HuH-7 (cell line): Measurements from ENCODE around the gene PMFBP1.

ENCODE experiments used
- DNase-seq: peaks from one replicate; pipeline ENCODE4 v3.0.0; 2011; ENCODE audit warnings: low spot score

Gene PMFBP1

GRCh38 chr16:72188541-72188940, 16.6 kb upstream of the PMFBP1 start:
- DNase-seq = no peak

DNA sequence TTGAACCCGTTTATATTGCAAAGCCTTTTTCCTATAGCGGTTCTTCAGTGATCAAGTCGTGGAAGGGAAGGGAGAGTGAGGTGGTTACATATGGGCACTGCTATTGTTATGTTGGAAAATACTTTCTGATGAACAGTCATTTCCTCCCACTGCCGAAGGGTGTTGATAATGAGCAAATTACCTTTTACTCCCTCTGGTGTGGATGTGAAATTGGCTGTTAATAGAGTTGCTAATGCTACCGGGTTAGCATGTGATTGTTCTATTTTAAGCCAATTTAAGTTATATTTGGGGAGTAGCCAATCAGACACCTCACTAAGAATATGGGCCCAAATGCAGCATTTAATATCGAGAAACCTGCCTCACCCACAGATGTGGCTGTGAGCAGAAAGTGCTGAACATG, 15.6 kb upstream of the PMFBP1 start:
- no peak for DNase-seq

GRCh38 chr16:72182976-72183375, 11.0 kb upstream of the PMFBP1 start:
- no peak for DNase-seq

DNA sequence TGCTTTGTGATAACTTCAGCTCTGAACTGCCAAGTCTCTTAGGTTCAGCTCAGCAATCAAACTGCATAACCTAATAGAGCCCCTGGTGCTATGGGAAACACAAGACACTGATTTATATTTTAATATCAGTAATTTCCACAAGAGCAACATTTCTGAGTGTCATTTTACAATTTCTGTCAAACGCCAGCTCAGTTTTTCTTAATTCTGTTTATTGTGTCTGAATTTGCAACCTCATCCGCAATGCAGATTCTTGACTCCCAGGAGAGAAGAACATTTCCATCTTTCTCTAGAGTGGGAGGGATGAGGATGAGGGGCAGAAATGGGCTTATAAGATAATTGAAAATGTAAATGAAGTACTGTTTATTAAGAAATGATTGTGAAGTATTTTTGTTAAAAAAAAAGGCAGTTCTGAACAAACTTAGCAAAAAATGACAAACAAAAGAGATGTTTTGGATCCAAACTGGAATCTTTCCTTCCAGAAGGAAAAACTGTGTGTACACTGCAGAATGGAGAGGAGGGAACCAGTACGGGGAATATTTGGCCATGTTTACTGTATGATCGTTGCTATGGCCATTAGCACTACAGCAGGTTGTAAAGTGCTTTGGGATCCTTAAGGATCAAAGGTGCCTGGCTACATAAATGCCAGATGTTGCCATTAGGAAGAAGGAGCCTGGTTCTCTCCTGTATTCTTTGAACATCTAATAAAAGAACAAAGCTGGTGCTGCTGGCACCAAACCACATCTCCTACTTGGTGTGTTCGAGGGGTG, 7.4 kb upstream of the PMFBP1 start:
- no peak for DNase-seq

GRCh38 chr16:72174726-72175125, 2.8 kb upstream of the PMFBP1 start:
- DNase-seq = no peak

DNA sequence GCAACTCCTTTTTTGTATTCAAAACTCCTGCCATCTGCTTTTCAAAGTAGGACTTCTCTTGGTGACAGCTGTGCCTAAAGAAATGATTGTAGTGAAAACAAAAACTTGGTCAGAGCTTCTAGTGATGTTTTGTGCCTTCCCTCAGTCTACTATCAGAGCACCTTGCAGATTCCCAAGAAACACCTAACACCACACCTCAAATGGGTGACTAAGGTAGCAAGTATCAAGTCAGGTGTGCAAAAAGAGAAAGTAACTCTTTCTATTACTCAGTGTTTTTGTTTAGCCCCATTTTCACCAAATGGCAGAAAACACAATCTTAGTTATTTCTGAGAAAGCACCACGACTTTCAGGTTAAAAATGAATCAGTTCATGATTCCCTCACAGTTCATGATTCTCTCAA, 2.0 kb upstream of the PMFBP1 start:
- DNase-seq = no peak

GRCh38 chr16:72171236-72171635, 719 bp downstream of the PMFBP1 start:
- no peak for DNase-seq

DNA sequence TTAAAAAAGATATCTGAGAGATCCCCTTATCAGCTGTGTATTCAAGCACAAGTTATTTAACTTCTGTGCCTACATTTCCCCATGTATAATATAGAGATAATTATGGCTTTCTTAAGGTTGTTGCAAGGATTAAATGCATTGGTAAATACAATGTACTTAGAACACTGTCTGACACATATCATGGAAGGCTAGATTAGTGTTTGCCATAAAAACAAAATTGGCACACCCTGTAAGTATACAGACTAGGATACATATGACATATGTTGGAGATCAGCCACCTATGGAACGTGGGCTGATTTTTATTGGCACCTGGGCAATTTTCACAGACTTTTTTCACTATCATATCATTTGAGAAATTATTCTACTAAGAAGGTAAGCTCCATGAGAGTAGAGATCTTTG, 2.2 kb downstream of the PMFBP1 start:
- no peak for DNase-seq

GRCh38 chr16:72168365-72168764, 3.6 kb downstream of the PMFBP1 start:
- DNase-seq = no peak

DNA sequence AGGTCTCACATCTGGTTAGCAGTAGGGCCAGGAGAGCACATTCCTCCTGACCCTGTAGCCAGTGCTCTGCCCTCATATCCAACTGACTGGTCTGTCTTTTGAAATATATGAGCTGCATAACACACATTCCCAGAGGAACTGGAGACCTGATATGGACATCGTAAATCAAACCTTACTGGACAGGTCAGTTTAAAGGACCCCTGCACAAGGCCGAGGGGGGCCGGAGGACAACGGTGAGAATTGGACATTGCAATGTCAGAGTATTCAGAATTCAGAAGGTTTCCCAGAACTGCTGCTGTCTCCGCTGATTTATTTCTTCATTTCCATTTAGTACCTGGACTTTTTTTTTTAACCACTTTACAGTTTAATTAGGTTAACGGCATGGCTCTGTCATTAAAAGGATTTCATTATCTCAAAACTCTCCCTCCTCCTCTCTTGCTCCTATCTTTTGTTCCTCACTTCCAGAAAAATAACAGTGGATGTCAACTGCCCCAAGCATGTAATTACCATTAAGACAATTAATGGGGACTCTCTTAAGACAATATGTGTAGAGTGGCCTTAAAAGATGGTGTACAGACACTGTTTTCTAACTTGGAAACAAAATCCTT, 4.9 kb downstream of the PMFBP1 start:
- DNase-seq = no peak

DNA sequence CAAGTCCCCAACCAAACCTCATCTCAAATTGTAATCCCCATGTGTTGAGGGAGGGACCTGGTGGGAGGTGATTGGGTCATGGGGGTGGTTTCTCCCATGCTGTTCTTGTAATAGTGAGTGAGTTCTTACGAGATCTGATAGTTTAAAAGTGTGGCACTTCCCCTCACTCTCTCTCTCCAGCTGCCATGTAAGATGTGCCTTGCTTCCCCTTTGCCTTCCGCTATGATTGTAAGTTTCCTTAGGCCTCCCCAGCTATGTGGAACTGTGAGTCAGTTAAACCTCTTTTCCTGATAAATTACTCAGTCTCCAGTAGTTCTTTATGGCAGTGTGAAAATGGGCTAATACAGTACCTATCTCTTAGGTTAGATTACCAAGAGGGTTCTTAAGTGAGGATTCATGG, 5.8 kb downstream of the PMFBP1 start:
- no peak for DNase-seq

DNA sequence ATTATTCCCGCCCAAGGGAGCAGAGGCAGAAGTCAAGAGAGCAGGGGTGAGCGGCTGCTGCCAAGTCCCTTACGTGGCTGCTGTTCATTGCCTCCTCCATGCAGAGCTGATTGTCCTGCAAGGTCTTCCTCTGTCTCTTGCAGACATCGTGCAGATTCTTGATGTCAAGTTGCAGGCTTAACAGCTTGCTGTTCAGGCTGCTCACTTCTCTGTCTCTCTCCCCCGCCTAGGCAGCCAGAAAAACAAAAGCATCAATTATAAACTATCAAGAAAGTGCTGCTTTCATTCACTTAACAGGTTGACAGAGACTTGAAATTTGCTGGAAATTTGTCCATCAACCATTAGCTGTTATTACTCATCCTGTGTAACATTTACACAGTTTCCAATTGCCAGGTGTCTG, 7.3 kb downstream of the PMFBP1 start:
- DNase-seq = no peak

- DNase-seq = no peak
Observed at GRCh38 chr16:72162105-72162692, 9.8 kb downstream of the PMFBP1 start.

DNA sequence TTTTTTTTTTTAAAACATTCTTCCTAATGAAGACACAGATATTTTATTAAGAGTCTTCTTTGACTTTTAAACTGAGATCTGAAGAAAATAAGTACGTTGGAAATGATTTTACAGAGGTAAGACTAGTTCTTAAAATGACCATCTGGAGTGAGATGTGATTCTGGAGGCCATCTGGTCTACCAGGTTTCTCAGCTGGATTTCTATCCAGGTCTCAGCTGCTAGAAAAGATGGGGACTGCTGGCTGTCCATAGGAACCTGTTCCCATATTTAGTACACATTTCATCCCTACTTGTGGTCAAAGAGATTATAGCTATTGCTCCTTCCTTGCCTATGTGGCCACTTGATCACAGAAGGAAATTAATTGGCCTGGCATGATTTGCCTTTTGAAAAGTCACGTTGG, 12.2 kb downstream of the PMFBP1 start:
- DNase-seq = no peak

DNA sequence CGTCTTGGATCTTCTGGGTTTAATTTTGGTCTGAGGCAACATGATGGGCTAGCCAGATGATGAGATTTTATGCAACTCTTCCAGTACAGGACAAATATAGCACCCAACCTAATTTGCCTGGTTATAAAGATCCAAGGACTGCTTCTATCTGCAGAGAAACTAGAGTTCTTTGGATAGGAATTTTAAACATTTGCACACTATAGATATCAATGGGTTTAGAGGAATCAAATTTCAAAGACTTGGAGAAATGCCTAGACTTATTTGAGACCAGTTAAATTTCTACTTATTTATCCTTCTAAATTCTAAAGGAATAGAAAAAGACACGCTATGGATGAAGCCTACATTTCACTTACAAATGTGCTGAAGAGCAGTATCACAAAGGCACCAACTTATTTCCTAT, 12.6 kb downstream of the PMFBP1 start:
- no peak for DNase-seq

DNA sequence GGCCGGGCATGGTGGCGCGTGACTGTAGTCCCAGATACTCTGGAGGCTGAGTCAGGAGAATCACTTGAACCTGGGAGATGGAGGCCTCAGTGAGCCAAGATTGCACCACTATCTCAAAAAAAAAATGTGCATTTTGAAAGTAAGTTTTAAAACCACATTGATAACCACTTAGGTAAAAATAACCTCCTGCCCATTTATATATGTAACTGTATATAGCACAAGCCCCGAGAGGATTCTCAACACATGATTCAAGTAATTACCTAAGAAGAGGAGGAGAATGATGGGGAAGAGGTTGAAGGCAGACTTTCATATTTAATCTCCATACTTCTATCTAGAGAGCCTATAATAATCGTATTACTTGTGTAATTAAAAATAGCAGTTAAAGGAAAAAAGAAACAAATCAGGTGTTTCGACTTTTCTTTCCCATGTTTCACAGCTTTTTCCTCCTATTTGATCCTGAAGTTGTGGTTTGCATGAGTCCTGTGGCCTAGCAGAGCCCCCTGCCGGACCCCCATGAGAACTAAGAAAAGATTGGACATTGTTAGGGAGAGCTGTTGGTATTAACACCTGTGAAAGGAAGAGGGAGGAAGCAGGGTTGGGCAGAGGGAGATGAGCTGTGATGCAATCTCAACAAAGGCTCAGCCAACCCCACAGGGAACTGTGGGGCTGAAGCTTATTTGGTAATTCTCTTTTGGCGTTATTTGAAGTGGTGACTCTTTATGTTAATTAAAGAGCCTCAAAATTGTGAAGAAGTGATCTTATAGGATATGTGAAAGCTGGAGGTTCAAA, 22.1 kb downstream of the PMFBP1 start:
- peak; percentile 18 for DNase-seq

DNA sequence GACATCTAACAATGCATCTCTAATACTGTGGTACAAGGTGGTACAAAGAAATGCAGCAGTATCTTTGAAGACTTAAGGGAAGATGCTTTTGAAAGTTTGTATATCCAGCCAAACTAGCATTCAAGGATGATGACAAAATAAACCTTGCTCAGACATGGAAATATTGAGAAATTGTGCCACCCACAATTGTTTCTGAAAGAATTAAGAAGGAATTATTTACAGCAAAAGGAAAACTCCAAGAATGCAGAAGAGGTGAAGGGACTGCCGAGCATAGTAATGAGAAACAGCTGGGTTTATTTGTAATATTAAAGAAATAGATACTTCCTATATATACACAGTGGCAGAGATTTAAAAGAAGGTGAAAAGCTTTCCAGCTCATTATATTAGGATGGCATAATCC, 29.5 kb downstream of the PMFBP1 start:
- no peak for DNase-seq

DNA sequence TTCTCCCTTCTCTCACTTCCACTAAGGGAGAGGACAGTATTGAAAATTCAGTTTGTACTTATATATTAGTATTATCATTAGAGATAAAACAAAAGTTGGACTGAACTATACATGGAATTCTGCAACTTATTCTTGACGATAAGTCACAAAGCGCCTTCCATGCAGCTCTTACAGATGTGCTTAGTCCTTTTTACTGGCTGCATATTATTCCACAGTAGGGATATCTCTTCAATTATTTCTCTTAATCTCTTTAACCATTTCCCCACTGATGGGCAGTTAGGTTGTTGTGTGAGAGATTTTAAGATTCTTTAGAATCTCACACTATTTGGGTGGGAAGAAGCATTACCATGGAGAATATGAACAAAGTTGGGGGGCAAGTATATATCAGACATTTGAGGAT, 32.0 kb downstream of the PMFBP1 start:
- DNase-seq = no peak

GRCh38 chr16:72138064-72138572, 33.8 kb downstream of the PMFBP1 start:
- DNase-seq = no peak

GRCh38 chr16:72137380-72138063, 34.4 kb downstream of the PMFBP1 start:
- no peak for DNase-seq

DNA sequence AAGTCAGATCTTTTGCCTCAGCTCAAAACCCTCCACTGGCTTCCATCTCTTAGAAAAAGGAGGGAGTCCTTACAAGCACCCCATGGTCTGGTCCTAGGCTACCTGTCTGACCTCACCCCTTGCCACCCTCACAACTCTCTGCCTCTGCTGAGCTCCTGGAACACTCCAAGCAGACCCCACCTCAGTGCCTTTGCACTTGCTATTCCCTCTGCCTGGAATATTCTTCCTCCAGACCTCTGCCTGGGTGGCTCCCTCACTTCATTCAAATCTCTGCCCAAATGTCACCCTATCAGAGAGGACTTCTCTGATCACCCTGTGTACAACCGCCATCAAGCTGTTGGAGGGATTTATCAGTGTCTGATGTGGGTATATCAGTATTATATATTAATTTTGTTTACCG, 37.4 kb downstream of the PMFBP1 start:
- no peak for DNase-seq

DNA sequence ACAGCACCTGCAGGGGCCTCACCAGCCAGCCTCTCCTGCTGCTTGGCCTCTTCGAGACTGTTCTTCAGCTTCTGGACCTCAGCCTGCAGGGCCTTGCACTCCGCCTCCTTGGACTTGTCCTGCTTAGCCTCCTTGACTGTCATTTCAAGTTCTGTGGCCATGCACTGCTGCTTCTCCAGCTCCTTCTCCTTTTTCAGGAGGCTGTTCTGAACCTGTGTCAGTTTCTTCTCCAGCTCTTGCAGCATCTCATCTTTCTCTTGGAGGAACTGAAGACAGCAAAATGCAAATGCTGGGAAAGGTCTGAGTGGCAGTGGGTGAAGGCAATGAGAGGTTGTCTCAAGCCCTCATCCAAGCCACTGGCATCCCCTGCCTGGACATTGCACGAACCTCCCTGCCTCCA, 39.2 kb downstream of the PMFBP1 start:
- no peak for DNase-seq
